ENCODE measurements around the gene ZFAND6. TPM values are rescaled to one million over a fixed set of nuclear protein-coding genes. Genes with fewer than 3 reads are reported as not detected.

ZFAND6 gene
- total RNA-seq, 2 experiments from 2014 or later, result 86.2 to 122 TPM

- ChIA-PET POLR2A (interaction anchor here (1.2 to 1.8 kb wide), 2 partner anchors 17 to 28 kb away, joined by 3 to 4 read pairs; no protein-coding TSS in a partner anchor), CTCF (ENCODE audit: unreplicated experiment) (no interaction called here)
- TF ChIP-seq EZH2phosphoT487 (IDR thresholded peaks at IDR 0.05; ENCODE audit: borderline replicate concordance, low read depth, low read length), result no peak
- TF ChIP-seq CTCF (conservative IDR thresholded peaks at IDR 0.05; ENCODE audit: low read length), result no peak
- Histone ChIP-seq H3K4me2 (ENCODE audit: low read length) (no peak overlapping the region), H2AFZ (ENCODE audit: low read length) (no peak overlapping the region), H3K4me1 (ENCODE audit: insufficient read depth, low read length, poor library complexity, severe bottlenecking) (peaks cover 14% of the 10 kb centered on the region), H3K79me2 (ENCODE audit: insufficient read depth, low read depth, low read length) (no peaks in the 10 kb centered on the region), H3K9me3 (ENCODE audit: low read length) (no peaks in the 10 kb centered on the region), H3K27ac (ENCODE audit: low read depth, low read length, poor library complexity, severe bottlenecking) (no peak overlapping the region), H3K9me2 (ENCODE audit: insufficient read depth, low read length) (no peaks in the 10 kb centered on the region), H3K36me3 (ENCODE audit: insufficient read depth, low read length) (no peaks in the 10 kb centered on the region), H3K4me3 (ENCODE audit: low read depth, low read length, poor library complexity, severe bottlenecking) (no peak overlapping the region), H4K20me1 (ENCODE audit: insufficient read depth, low read length) (no peaks in the 10 kb centered on the region)
- BruUV-seq (replicated peaks), result no TSS peak
- intact Hi-C loops (cut with micrococcal nuclease; ENCODE audit: unreplicated experiment), result loop anchor here (5.0 to 10.0 kb wide), 2 partner anchors 229 to 256 kb away; partner anchors contain the start of gene MTHFS
- no peak for DNase-seq (ENCODE audit: low spot score)
Measured at GRCh38 chr15:80151148-80151547, 91.7 kb downstream of the ZFAND6 start.

GRCh38 chr15:80151576-80151975 lies 92.1 kb downstream of the ZFAND6 start:
- H4K20me1 ChIP-seq (ENCODE audit: insufficient read depth, low read length), result no peaks in the 10 kb centered on the region
- BruUV-seq (replicated peaks), result no TSS peak
- H3K4me3 ChIP-seq (ENCODE audit: low read depth, low read length, poor library complexity, severe bottlenecking), result peak overlapping the region; percentile 73
- H3K9me3 ChIP-seq (ENCODE audit: low read length), result no peaks in the 10 kb centered on the region
- no peak overlapping the region for H3K27ac ChIP-seq (ENCODE audit: low read depth, low read length, poor library complexity, severe bottlenecking)
- intact Hi-C loops (cut with micrococcal nuclease; ENCODE audit: unreplicated experiment), result loop anchor here (5.0 to 10.0 kb wide), 2 partner anchors 229 to 257 kb away; partner anchors contain the start of gene MTHFS
- peak overlapping the region; percentile 99 for H2AFZ ChIP-seq (ENCODE audit: low read length)
- TF ChIP-seq EZH2phosphoT487 (IDR thresholded peaks at IDR 0.05; ENCODE audit: borderline replicate concordance, low read depth, low read length) (no peak), CTCF (conservative IDR thresholded peaks at IDR 0.05; ENCODE audit: low read length) (no peak)
- H3K9me2 ChIP-seq (ENCODE audit: insufficient read depth, low read length), result no peaks in the 10 kb centered on the region
- POLR2A ChIA-PET, result interaction anchor here (0.5 to 1.8 kb wide), 3 partner anchors 9 to 131 kb away, joined by 4 to 5 read pairs (median 4); no protein-coding TSS in a partner anchor
- CTCF ChIA-PET (ENCODE audit: unreplicated experiment), result interaction anchor here (0.6 kb wide), 1 partner anchor 174 kb away, joined by 5 read pairs; no protein-coding TSS in a partner anchor
- DNase-seq (ENCODE audit: low spot score), result no peak
- H3K36me3 ChIP-seq (ENCODE audit: insufficient read depth, low read length), result no peaks in the 10 kb centered on the region
- peaks cover 14% of the 10 kb centered on the region for H3K4me1 ChIP-seq (ENCODE audit: insufficient read depth, low read length, poor library complexity, severe bottlenecking)
- no peaks in the 10 kb centered on the region for H3K79me2 ChIP-seq (ENCODE audit: insufficient read depth, low read depth, low read length)
- peak overlapping the region; percentile 99 for H3K4me2 ChIP-seq (ENCODE audit: low read length)

All from OCI-LY7 (cell line).